H9 (cell line): ENCODE measurements around the gene NCAM2. TPM values are rescaled to one million over a fixed set of nuclear protein-coding genes. Genes with fewer than 3 reads are reported as not detected.

Experiments used
- DNase-seq: peaks from one replicate; pipeline ENCODE4 v3.0.0-alpha.2; 2017
- H2AFZ ChIP-seq: one replicate; pipeline ENCODE4 v1.6.1; 2013; ENCODE audit warnings: mild to moderate bottlenecking, low read length, control low read depth, moderate library complexity
- H2AK5ac ChIP-seq: 2 replicates; pipeline ENCODE4 v1.6.1; 2013; ENCODE audit warnings: low read length, control low read depth, mixed read lengths; ENCODE audit not compliant: insufficient read length
- H2BK120ac ChIP-seq: one replicate; pipeline ENCODE4 v1.6.1; 2013; ENCODE audit warnings: low read depth, mild to moderate bottlenecking, low read length, control low read depth, inconsistent platforms; ENCODE audit not compliant: poor library complexity, severe bottlenecking
- H2BK12ac ChIP-seq: 2 replicates; pipeline ENCODE4 v1.6.1; 2013; ENCODE audit warnings: low read length, control low read depth, mixed read lengths, low read depth; ENCODE audit not compliant: insufficient read length
- H2BK15ac ChIP-seq: 2 replicates; pipeline ENCODE4 v1.6.1; 2013; ENCODE audit warnings: low read depth, low read length, control low read depth
- H2BK20ac ChIP-seq: one replicate; pipeline ENCODE4 v1.6.1; 2013; ENCODE audit warnings: low read depth, mild to moderate bottlenecking, low read length, control low read depth, inconsistent platforms; ENCODE audit not compliant: poor library complexity, severe bottlenecking
- H2BK5ac ChIP-seq: 2 replicates; pipeline ENCODE4 v1.6.1; 2013; ENCODE audit warnings: low read length, control low read depth, mixed read lengths; ENCODE audit not compliant: insufficient read length
- H3K14ac ChIP-seq: 2 replicates; pipeline ENCODE4 v1.6.1; 2013; ENCODE audit warnings: low read length, control low read depth; ENCODE audit not compliant: insufficient read depth
- H3K18ac ChIP-seq: 2 replicates; pipeline ENCODE4 v1.6.1; 2013; ENCODE audit warnings: low read depth, mild to moderate bottlenecking, mixed read lengths, low read length, control low read depth; ENCODE audit not compliant: insufficient read length
- H3K23ac ChIP-seq: 2 replicates; pipeline ENCODE4 v1.6.1; 2013; ENCODE audit warnings: low read length, control low read depth, mixed read lengths, low read depth; ENCODE audit not compliant: insufficient read length
- H3K23me2 ChIP-seq: 2 replicates; pipeline ENCODE4 v1.6.1; 2013; ENCODE audit warnings: low read depth, mild to moderate bottlenecking, mixed read lengths, low read length, control low read depth; ENCODE audit not compliant: insufficient read length, poor library complexity, severe bottlenecking
- H3K27ac ChIP-seq: 2 replicates; pipeline ENCODE4 v1.5.1; 2013; ENCODE audit warnings: low read length, control low read depth, mixed read lengths, low read depth; ENCODE audit not compliant: insufficient read length
- H3K27me3 ChIP-seq: 2 replicates; pipeline ENCODE4 v1.6.1; 2013; ENCODE audit warnings: low read length, control low read depth, inconsistent platforms; ENCODE audit not compliant: insufficient read depth
- H3K4ac ChIP-seq: 2 replicates; pipeline ENCODE4 v1.6.1; 2013; ENCODE audit warnings: low read depth, mild to moderate bottlenecking, control low read depth, inconsistent platforms, low read length, moderate library complexity
- H3K4me1 ChIP-seq: 2 replicates; pipeline ENCODE4 v1.6.1; 2013; ENCODE audit warnings: low read length, control low read depth, inconsistent platforms; ENCODE audit not compliant: insufficient read depth
- H3K4me2 ChIP-seq: 2 replicates; pipeline ENCODE4 v1.6.1; 2013; ENCODE audit warnings: low read length, control low read depth, mixed read lengths; ENCODE audit not compliant: insufficient read length, insufficient read depth
- H3K56ac ChIP-seq: 2 replicates; pipeline ENCODE4 v1.6.1; 2013; ENCODE audit warnings: low read depth, mild to moderate bottlenecking, mixed read lengths, low read length, control low read depth; ENCODE audit not compliant: insufficient read length
- H3K79me1 ChIP-seq: 2 replicates; pipeline ENCODE4 v1.6.1; 2013; ENCODE audit warnings: low read depth, mild to moderate bottlenecking, moderate library complexity, low read length, control low read depth, inconsistent platforms; ENCODE audit not compliant: insufficient read depth, poor library complexity, severe bottlenecking
- H3K79me2 ChIP-seq: 2 replicates; pipeline ENCODE4 v1.6.1; 2013; ENCODE audit warnings: low read length, control low read depth, inconsistent platforms; ENCODE audit not compliant: insufficient read depth
- H3K9ac ChIP-seq: 2 replicates; pipeline ENCODE4 v1.6.1; 2013; ENCODE audit warnings: low read length, control low read depth, mixed read lengths; ENCODE audit not compliant: insufficient read length; ENCODE audit errors: extremely low read depth
- H3K9me3 ChIP-seq: one replicate; pipeline ENCODE4 v1.6.1; 2013; ENCODE audit warnings: low read depth, low read length, inconsistent platforms; ENCODE audit not compliant: control insufficient read depth
- H3T11ph ChIP-seq: one replicate; pipeline ENCODE4 v1.6.1; 2013; ENCODE audit warnings: mild to moderate bottlenecking, low read length, control low read depth, inconsistent platforms
- H4K20me1 ChIP-seq: one replicate; pipeline ENCODE4 v1.6.1; 2013; ENCODE audit not compliant: control insufficient read depth, insufficient read length, insufficient read depth
- H4K5ac ChIP-seq: 2 replicates; pipeline ENCODE4 v1.6.1; 2013; ENCODE audit warnings: low read depth, mild to moderate bottlenecking, mixed read lengths, low read length, control low read depth; ENCODE audit not compliant: insufficient read length
- H4K8ac ChIP-seq: replicated peaks from 2 replicates; pipeline ENCODE4 v1.6.1; 2013; ENCODE audit warnings: low read length, control low read depth, mixed read lengths, low read depth; ENCODE audit not compliant: insufficient read length
- H4K91ac ChIP-seq: 2 replicates; pipeline ENCODE4 v1.6.1; 2013; ENCODE audit warnings: low read depth, mild to moderate bottlenecking, moderate library complexity, mixed read lengths, low read length, control low read depth; ENCODE audit not compliant: insufficient read length
- H3K27ac Mint-ChIP-seq, 3 experiments: 2 replicates in 2 of 3; 3 replicates in 1 of 3; pipeline ENCODE4 v1.8.0; 2020 to 2021; ENCODE audit warnings: mixed read lengths in 3 of 3, mild to moderate bottlenecking in 1 of 3, moderate library complexity in 1 of 3
- H3K27me3 Mint-ChIP-seq: 2 replicates; pipeline ENCODE4 v1.8.0; 2021; ENCODE audit warnings: low read depth, mild to moderate bottlenecking, moderate library complexity, mixed read lengths
- H3K36me3 Mint-ChIP-seq, 3 experiments: 2 replicates in 2 of 3; 3 replicates in 1 of 3; pipeline ENCODE4 v1.8.0; 2020 to 2021; ENCODE audit warnings: low read depth in 3 of 3, mixed read lengths in 3 of 3; ENCODE audit not compliant: insufficient read depth in 1 of 3
- H3K4me1 Mint-ChIP-seq, 2 experiments: 2 replicates each; pipeline ENCODE4 v1.8.0; 2020; ENCODE audit warnings: mixed read lengths in 2 of 2
- H3K4me3 Mint-ChIP-seq, 2 experiments: 2 replicates in 1 of 2; 3 replicates in 1 of 2; pipeline ENCODE4 v1.8.0; 2020 to 2021; ENCODE audit warnings: mild to moderate bottlenecking in 2 of 2, mixed read lengths in 2 of 2, moderate library complexity in 1 of 2
- H3K9me3 Mint-ChIP-seq, 2 experiments: 2 replicates in 1 of 2; 3 replicates in 1 of 2; pipeline ENCODE4 v1.8.0; 2020; ENCODE audit warnings: mild to moderate bottlenecking in 2 of 2, mixed read lengths in 2 of 2, moderate library complexity in 1 of 2
- total RNA-seq: library from RNA; stranded (reverse); gene quantifications from 2 replicates; pipeline ENCODE4 v1.2.1, GENCODE V29; 2021
- TF ChIP-seq, protein P1 (sequence below): fragments of 200-600 bp; sonication (generic); conservative IDR thresholded peaks from 3 replicates; pipeline ENCODE4 v1.8.0; 2021; ENCODE audit warnings: antibody characterized with exemption, mild to moderate bottlenecking

NCAM2 gene
- total RNA-seq, 1 experiment from 2014 or later: 2.2 TPM

GRCh38 chr21:21241391-21241790 is 243.2 kb downstream of the NCAM2 start:
- Histone ChIP-seq H3K79me1 (no peaks in the 10 kb centered on the region), H2AFZ (no peak overlapping the region), H4K8ac (no peak overlapping the region), H3K23ac (no peak overlapping the region), H3K18ac (no peak overlapping the region), H3T11ph (no peak overlapping the region), H3K56ac (no peak overlapping the region), H4K5ac (no peak overlapping the region), H2BK5ac (no peak overlapping the region), H3K23me2 (no peaks in the 10 kb centered on the region), H3K27ac (no peak overlapping the region), H3K9me3 (no peaks in the 10 kb centered on the region), H3K79me2 (no peaks in the 10 kb centered on the region), H3K27me3 (no peaks in the 10 kb centered on the region), H2BK20ac (no peak overlapping the region), H2BK12ac (no peak overlapping the region), H2BK120ac (no peak overlapping the region), H2AK5ac (no peak overlapping the region), H3K4ac (no peak overlapping the region), H2BK15ac (no peak overlapping the region), H3K14ac (no peak overlapping the region), H4K20me1 (no peaks in the 10 kb centered on the region), H3K9ac (no peak overlapping the region), H4K91ac (no peak overlapping the region), H3K4me2 (no peak overlapping the region), H3K4me1 (no peaks in the 10 kb centered on the region)
- Mint-ChIP-seq H3K27me3 (no peaks in the 10 kb centered on the region), H3K27ac (no peak overlapping the region), H3K4me3 (no peak overlapping the region), H3K4me1 (no peaks in the 10 kb centered on the region), H3K9me3 (no peaks in the 10 kb centered on the region), H3K36me3 (no peaks in the 10 kb centered on the region; a peak in 1 of 7 replicates)
- DNase-seq: no peak
- TF ChIP-seq, protein P1, sequence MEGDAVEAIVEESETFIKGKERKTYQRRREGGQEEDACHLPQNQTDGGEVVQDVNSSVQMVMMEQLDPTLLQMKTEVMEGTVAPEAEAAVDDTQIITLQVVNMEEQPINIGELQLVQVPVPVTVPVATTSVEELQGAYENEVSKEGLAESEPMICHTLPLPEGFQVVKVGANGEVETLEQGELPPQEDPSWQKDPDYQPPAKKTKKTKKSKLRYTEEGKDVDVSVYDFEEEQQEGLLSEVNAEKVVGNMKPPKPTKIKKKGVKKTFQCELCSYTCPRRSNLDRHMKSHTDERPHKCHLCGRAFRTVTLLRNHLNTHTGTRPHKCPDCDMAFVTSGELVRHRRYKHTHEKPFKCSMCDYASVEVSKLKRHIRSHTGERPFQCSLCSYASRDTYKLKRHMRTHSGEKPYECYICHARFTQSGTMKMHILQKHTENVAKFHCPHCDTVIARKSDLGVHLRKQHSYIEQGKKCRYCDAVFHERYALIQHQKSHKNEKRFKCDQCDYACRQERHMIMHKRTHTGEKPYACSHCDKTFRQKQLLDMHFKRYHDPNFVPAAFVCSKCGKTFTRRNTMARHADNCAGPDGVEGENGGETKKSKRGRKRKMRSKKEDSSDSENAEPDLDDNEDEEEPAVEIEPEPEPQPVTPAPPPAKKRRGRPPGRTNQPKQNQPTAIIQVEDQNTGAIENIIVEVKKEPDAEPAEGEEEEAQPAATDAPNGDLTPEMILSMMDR: no peak
